HG03196 (cell line): Measurements from ENCODE around the gene C11orf24.

ENCODE experiments used
- ATAC-seq: cut with Tn5 transposase; IDR thresholded peaks from one replicate; pipeline ENCODE4 v1.9.1; 2021; ENCODE audit not compliant: unreplicated experiment

The C11orf24 gene

DNA sequence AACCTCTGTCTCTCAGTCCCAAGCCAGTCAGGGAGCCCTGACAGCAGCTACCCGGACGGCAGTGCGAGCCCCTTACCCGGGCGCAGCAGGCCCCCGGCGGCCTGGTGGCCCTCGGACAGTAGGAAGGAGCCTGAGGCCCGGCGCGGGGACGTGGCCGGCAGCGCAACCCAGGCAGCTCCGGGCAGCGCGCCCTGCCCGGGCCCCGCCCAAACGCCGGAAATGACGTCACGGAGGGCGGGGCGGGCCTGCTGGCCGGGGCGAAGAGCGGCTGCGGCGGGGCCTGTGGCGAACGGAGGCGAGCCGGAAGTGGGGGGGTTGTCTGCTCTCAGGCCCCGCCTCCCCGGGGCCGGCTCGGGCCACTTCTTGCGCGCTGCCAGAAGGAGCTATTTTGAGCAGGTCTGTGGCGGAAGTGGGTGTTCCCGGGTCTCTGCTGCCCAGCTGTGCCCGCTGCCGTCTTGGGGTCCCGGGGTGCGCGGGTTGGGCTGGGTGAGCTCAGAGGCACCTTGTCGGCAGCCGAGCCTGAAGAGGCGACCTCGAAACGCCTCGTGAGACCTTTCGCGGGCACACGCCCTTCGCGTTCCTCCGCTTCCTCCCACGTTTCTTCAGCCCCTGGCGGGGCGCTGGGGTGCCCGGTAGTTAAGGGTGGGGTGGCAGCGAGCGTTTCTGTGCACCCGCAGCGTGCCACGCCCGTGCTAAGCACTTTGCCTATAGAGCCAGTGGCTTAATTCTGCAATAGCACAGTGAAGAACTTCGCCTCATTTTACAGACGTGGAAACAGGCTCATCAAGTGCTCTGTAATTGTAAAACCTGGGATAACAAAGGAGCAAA, at the start of gene C11orf24:
TSS of gene C11orf24 (minus strand) at position 193 of the 828 bp plus-strand sequence. CDS start 8,206 bp downstream, outside the sequence.
- ATAC-seq = peak; percentile 74

DNA sequence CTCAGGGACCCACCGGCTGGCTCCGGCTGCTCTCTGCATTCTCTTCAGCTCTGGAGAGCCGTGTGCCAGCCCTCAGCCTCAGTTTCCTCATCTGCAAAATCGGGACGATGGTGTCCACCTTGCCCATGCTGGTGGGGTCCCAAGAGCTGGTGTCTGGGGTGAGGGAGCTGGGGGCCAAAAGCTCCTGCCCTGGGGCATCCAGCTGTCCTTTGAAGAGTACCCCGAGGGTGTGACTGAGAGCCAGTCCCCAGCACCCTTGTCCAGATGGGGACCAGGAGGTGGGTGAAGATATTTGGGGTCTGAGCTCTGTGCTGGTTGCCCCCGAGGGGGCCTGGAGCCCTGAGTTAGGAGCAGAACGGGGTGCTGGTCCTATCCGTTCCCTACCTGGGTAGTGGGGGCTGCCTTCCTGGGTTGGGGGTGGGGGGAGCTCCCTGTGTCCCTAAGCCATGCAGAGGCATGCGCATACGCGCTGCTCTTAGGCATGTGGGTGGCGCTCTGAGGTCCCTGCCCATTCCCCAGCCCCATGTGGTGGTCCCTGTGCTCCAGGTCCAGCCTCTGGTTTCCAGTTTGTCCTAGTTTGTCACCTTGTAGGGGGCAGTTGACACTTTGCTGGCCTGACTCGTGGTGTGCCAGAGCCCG, 45.5 kb upstream of the C11orf24 start:
- no peak for ATAC-seq

DNA sequence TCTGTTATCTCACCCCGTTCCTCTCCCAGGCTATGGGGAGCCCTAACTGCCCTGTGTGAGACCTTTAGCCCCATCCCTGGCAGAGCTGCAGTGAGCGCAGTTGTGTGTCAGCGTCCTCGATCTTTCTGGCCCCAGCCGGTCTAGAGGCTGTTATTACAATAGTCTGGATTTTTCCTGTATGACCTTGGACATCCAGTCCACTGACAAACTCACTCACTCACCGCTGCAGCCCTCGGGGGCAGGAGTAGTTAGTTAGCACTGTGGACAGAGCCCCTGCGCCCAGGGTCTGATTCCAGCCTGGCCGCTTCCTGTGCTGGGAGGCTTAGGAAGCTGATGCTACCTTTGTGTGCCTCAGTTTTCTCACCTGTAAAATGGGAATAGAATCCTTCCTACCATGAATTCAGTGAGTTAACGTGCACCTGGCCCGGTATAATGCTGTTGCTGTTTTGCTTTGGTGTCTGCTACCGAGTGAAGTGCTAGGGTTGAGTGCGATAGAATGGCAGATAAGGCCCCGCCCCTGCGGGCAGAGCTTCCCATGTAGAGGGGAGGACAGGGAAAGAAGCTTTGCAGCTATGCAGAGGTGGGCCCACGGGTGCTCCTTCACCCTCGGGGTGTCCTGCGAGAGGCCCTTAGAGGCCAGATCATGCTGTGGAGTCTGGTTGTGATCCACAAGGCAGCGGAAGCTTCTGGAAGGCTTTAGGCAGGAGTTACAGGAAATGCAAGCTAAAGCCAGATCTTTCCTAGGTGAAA, 43.6 kb upstream of the C11orf24 start:
- no peak for ATAC-seq

DNA sequence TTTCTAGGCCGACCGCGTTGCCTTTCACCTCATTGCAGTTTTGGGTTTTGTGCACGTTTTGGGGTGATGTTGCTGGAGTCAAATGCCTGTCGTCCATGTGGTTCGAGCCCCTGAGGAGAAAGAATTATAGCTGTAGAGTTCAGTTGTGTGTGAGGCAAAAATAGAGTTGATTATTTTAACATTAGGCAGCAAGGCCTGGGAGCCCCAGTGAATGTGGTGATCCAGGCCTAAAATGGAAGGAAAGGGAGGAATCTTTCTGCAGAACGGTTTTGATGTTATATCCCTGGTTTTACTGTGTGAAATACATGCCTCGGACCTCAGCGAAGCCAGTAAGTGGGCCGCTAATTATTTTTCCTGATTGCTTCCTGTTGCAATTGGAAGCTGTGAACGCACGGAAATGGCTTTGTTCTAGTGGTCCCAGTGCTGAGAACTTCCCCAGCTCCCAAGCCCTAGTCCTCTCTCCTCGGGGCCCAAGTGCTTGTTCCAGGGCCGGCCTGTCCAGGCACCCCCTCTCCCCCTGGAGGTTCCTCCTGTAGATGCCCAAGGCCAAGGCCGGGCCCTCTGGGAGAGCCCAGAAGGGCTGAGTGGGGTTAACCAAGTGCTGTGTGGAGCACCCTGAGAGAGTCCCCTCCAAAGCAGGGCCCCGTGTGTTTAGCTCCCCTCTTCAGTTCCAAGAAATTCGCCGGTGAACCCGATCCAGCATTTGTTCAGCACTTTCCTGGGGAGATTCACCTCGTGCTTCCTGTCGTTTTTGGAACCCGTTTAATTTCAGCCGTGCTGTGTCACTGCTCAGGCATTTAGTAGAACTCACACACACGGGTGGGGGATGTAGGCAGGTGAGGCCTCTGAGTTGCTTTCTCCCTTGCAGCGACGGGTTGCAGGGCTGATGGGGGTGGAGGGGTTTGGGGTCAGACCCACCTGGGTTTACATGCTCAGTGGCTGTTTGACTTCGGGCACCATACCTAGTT, 42.7 kb upstream of the C11orf24 start:
- no peak for ATAC-seq

DNA sequence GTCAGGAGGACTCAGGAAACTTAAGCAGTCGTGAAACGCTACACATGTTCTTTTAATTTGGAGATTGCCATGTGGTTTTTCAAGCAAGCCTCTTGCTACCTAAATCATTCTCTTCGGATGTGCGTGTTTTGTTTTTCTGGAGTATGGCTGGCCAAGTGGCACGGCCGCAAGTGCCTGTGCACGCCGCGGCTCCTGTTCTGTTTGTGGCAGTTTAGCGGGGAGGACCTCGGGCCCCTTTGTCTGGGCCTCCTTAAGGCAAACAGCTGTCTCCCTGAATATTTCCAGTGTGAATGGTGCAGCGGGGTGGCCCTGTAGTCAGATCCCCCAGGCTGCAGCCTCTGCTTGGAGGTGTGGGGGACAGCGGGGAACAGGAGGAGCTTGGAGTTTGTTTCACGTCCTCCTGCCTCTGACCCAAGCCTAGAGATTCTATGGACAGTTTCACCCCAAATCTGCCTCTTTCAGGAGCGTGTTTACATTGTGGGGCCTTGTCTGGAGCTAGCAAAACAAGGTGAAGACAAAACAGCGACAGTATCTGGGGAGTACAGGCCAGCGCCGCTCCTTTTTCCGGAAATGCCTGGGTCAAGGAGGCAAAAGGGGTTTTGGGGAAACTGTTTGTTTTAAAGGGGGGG, 41.9 kb upstream of the C11orf24 start:
- no peak for ATAC-seq

DNA sequence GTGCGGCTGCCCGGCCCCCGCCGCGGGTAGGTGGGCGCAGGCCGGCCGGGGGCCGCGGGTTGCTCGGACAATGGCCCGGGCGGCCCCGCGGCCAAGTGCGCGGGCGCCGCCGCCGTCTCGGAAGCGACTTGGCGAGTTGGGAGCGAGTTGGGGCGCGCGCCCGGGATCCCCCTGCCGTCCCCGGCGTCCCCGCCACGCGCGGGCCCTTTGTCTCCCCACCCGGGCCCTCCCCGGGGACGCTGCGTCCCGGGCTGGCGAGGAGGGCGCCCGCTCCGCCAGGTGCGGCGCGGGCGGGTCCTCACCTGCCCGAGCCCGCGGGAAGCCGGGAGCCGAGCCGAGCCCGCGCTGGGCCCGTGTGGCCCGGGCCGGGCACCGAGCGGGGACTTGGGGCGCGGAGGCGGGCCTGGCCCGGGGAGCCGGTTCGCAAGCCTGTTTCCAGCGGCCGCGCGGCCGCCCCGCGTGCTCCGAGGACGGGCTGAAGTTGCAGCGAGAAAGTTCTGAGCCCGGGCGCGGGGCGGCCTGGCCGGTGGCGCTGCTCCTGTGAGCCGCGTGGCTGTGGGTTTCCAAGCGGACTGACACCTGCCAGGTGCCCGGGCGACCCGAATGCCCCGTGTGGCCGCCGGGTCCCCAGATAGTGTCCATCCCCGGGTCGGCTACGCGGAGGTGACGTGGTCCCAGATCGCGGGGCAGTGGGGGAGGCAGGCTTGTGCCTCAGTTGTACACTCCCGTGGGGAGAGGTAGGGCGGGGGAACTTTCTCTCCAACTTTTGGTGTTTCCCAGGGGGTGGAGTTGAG, 41.2 kb upstream of the C11orf24 start:
- ATAC-seq = no peak

DNA sequence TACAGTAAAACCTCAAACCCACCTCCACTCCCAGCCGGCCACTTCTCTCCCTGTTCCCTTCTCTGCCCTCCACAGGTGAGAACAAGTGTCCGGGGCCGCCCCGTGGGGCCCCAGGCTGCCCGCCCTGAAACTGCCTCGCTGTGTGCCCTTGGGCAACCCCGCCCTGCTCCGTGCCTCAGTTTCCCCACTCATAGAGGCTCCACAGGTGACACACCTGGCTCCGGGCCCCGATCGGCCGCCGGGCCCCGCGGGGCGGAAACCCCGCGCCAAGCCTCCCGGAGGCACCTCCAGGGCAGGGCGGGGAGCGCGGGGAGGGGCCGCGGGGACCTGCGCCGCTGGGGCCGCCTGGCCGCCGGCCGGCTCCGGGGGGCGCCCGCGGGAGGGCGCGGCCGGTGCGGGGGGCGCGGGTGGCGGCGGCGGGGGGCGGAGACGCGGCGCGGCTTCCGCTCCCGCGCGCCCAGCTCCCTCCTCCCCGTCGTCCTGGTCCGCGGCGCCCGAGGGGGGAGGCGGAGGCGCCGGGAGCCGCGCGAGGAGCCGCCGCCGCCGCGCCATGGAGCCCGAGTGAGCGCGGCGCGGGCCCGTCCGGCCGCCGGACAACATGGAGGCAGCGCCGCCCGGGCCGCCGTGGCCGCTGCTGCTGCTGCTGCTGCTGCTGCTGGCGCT, 40.5 kb upstream of the C11orf24 start, which contains the start of gene LRP5:
TSS of gene LRP5 (plus strand) at position 475 of the 663 bp plus-strand sequence. CDS start at position 599, 124 bp downstream.
- ATAC-seq = no peak

DNA sequence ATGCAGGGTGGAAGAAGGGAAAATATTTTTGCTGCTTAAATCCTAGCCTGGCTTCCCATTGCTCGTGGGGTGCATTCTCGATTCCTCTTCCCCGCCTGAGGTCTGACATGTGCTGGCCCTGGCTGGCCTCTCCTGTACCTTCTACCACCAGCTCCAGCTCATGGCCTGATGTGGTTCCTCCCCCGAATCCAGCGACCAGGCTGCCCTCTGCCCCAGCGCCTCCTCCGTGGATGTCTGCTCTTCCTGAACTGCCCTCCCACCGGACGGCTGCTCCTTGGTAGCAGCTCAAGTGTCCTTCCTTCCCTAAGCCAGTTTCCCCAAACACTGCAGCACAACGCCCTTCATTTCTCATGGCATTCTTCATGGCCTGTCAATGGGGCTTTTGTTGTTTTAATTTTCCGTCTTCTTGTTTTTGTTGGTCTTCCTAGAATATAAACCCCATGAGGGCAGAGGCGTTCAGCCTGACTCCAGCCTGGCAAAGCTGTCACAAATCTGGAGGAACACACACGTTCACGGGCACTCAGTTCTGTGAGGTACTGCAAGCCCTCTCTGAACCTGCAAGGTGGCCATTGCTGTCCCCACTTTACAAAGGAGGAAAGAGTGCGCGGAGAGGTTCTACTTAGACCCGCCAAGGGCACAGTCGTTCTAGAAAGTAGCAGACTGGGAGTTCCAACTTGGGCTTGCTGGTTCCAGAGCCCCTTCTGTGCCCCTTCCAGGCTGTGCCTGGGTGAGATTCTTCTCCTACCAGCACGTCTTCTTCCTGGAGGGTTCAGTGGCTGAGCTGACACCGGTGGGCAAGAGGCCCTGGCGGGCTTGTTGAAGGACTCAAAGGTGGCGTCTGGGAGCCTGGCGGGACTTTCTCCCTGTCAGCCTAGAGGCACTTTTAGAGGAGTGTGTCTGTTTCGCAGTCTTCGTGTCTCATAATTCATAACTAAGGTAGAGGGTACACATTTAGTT, 39.7 kb upstream of the C11orf24 start:
- ATAC-seq = no peak

DNA sequence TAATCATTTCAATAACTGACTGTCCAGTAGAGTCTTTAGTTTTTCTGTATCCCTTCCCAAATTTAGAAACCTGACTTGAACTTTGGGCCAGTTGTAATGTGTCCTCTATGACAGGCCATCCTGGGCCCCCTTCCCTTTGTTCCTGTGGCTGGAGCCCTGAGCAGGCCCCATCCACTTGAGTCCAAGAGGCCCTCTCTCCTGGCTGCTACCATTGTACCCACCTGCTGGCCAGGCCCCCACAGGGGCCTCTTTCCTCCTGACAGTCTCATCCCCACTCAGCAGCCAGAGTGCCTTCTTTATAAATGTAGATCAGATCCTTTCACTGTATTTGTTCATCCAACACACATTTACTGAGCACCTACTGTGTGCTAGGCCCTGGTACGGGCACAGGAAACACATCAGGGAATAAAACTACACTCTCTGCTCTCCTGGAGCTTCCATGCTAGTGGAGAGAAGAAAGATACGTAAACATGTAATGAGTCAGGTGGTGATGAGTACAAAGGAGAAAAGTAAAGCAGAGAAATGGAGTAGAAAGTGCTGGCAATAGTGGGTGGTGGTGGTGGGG, 37.9 kb upstream of the C11orf24 start:
- ATAC-seq = no peak

DNA sequence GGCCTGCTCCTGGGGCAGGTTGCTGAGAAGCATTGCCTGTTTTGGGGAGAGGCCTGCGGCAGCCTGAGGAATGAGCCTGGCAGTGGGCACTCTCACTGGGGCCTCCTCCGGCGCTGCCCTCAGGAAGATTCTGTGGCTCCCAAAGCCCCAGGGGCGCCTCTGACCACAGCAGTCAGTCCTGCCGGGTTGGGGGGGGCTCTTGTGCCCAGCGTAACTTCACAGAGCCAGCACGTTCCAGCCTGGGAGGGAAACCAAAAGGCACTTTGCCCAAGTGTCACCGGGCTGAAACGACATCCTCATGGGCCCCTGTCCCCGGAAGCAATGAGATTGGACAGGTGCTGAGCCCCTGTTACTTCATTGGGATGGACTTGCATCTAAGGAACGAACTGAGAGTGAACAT, 36.3 kb upstream of the C11orf24 start:
- no peak for ATAC-seq

DNA sequence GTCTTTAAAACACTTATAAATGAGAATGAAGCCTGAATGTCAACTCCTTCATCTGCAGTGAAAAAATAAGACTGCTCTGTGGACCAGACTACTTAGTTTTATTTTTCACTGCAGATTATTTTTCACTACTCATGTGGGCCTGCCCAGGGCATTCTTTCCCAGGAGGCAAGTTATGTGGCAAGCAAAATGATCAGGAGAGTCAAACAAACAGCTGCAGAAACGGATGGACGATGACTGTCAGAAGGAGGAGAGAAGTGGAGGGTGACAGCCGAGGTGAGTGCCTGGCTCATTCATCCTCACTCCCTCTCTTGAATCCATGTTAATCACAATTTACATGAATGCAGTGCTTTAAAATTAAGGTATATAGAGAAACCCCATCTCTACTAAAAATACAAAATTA, 34.9 kb upstream of the C11orf24 start:
- ATAC-seq = no peak

DNA sequence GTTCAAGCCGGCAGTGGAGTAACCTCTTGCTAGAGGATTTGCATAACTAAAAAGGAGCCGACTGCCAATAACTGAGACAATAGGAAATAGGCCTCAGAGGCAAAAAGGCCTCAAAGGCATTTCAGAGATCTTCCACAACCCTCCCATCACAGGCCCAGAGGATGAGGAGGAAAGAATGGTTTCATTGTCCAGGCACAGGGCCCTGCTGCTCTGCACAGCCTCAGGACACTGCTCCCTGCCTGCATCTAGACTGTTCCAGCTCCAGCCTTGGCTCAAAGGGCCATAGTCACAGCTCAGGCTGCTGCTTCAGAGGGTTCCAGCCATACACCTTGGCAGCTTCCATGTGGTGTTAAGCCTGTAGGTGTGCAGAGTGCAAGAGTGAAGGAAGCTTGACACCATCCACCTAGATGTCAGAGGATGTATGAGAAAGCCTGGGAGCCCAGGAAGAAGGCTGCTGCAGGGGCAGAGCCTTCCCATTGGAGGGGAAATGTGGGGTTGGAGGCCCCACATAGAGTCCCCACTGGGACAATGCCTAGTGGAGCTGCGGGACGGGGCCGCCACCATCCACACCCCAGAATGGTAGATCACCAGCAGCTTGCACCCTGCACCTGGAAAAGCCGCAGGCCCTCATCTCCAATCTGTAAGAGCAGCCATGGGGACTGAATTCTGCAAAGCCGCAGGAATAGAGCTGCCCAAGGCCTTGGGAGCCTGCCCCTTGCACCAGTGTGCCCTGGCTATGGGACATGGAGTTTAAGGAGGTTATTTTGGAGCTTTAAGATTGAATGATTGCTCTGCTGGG, 32.4 kb upstream of the C11orf24 start:
- no peak for ATAC-seq

DNA sequence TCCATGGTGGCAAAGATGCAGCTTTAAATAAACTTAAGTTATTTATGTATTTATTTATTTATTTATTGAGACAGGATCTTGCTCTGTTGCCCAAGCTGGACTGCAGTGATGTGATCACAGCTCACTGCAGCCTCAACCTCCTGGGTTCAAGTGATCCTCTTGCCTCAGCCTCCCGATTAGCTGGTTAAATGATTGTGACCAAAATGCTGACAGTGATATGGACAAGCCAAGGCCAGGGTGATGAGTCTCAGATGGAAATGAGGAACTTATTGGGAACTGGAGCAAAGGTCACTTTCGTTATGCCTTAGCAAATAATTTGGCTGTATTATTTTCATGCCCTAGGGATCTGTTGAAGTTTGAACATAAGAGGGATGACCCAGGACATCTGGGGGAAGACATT, 31.3 kb upstream of the C11orf24 start:
- ATAC-seq = no peak

DNA sequence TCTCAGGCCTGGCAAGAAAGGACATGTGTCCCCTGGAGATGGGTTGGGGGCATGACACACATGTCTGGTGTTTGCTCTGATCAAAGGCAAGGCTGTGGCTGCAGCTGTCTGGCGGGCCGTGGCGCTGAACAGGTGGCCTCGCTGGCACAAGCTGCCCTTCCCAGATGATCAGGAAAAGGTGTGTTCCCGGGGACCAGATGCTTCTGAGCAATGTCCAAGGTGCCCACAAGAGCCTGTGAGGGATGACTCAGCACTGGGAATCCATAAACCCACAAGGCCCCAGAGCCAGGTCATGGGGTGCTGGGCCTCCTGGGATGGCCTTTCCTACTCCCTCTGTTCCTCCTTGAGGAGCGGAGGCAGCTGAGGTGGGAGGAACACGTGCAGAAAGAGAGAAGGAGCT, 30.9 kb upstream of the C11orf24 start:
- ATAC-seq = no peak

DNA sequence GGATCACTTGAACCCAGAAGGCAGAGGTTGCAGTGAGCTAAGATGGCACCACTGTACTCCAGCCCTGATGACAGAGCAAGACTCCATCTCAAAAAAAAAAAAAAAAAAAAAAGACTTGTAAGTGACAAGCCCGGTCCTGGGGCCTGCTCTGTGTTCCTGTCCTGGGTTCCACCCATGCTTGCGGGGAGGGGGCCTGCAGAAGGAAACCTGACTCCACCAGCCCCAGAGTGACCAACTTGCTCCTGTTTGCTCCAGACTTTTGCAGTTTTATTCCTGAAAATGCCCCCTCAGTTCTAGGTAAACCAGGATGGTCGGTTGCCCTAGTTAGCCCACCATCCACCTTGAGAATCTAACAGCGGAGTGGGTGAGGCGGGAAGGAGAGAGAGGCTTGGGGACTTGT, 30.5 kb upstream of the C11orf24 start:
- no peak for ATAC-seq

DNA sequence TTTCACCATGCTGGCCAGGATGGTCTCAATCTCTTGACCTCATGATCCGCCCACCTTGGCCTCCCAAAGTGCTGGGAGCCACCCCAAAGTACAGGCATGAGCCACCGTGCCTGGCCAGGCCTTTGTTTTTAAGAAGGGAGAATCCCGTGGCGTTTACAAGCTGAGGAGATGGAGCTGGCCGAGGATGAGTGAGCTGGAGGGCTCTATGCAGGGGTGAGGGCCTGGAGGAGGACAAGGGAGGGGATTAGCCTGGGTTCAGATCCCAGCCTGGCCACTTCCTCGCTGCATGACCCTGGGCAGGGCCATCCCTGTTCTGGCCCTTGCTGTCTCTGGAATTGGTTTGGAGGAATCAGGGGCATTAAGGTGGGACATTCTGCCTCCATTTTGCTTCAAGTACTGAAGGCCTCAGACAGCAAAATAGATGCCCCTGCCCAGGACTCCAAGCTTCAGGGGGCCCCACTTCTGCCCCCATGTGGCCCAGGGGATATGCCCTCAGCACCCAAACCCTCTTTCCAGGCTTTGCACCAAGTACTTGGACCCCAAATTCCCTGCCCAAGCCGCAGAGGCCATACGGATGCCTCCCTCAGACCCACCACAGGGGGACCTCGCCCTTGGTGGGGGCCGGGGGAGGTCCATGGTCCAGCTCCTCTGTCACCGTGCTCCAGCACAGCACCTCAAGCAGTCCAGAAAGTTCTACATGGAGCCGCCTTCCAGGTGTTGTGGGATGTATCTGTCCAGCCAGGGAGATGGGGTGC, 28.5 kb upstream of the C11orf24 start:
- no peak for ATAC-seq
